HuH-7 (cell line): ENCODE measurements around the gene LRRC8B.

Experiments
- DNase-seq: peaks from one replicate; pipeline ENCODE4 v3.0.0; 2011; ENCODE audit warnings: low spot score

LRRC8B gene

DNA sequence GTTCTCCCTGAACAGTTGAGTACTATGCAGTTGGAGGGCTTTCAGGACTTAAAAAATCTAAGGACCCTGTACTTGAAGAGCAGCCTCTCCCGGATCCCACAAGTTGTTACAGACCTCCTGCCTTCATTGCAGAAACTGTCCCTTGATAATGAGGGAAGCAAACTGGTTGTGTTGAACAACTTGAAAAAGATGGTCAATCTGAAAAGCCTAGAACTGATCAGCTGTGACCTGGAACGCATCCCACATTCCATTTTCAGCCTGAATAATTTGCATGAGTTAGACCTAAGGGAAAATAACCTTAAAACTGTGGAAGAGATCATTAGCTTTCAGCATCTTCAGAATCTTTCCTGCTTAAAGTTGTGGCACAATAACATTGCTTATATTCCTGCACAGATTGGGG is 59.6 kb downstream of the LRRC8B start:
- no peak for DNase-seq

GRCh38 chr1:89584781-89585180 is 60.2 kb downstream of the LRRC8B start:
- DNase-seq: no peak

- peak; percentile 15 for DNase-seq
These were observed 63.1 kb downstream of the LRRC8B start for GRCh38 chr1:89587729-89588161.

DNA sequence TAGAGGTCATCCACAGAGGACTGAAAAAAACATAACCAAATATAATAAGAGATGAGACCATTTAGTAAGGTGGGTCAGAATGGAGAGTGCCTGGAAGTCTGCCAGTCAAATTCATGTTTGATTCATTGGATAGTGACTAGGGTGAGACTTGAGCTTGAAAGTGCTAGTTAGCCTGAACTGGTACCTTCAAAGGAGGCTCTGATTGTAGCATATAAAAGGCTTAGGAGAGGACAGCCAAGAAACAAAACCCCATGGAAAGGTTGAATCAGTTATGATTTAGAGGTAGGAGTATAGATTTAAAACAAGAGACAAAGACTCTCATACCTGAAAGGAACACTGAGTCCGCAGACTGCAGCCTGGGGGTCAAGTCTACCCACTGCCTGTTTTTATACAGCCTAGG is 63.9 kb downstream of the LRRC8B start:
- no peak for DNase-seq

DNA sequence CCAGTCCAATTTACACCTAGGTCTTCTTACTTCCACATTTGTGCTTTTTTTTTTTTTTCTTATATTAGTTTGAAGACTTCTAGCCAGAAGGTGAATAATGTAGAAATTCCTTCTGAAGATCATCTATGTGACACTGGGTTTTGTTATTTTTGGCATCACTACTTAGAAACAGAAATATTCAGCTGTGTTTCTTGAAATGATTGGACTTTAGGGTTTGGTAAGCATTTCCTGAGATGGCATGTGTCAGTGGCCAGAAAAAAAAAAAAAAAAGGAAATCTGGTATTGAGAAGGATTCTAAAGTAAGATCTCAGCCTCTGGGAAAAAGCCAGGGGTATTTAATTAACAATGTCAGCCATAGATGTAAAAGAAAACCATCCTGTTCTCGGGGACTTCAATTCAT is 64.9 kb downstream of the LRRC8B start:
- DNase-seq: no peak

- no peak for DNase-seq
These were observed 65.9 kb downstream of the LRRC8B start for GRCh38 chr1:89590341-89591080.

DNA sequence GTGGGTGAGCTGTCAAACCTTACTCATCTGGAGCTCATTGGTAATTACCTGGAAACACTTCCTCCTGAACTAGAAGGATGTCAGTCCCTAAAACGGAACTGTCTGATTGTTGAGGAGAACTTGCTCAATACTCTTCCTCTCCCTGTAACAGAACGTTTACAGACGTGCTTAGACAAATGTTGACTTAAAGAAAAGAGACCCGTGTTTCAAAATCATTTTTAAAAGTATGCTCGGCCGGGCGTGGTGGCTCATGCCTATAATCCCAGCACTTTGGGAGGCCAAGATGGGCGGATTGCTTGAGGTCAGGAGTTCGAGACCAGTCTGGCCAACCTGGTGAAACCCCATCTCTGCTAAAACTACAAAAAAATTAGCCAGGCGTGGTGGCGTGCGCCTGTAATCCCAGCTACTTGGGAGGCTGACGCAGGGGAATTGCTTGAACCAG is 68.3 kb downstream of the LRRC8B start:
- peak; percentile 22 for DNase-seq

GRCh38 chr1:89594096-89594740 is 69.6 kb downstream of the LRRC8B start:
- no peak for DNase-seq

DNA sequence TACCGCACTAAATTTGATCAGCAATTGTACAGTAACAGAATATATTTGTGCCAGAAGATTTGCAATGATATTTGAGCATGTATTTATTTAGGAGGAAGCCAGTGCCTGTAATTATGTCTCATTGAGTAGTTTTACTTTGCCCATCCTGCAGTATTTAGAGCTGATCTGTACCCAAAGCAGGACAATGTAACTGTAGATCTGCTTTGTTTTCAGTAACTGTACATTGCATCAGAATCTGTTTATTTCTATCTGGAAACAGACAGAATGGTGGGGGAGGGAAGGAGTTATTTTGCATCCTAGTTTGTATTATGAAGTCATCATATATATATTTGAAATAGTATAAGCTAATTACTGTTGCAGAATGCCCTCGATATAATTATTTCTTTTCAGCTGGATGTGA is 72.1 kb downstream of the LRRC8B start:
- DNase-seq: no peak

GRCh38 chr1:89598450-89599331 is 74.1 kb downstream of the LRRC8B start:
- peak; percentile 50 for DNase-seq

- DNase-seq: no peak
These were observed 74.7 kb downstream of the LRRC8B start for GRCh38 chr1:89599332-89599630.

- no peak for DNase-seq
These were observed 76.0 kb downstream of the LRRC8B start for GRCh38 chr1:89600451-89601224.

- DNase-seq: no peak
These were observed 78.3 kb downstream of the LRRC8B start for GRCh38 chr1:89602871-89603404.

DNA sequence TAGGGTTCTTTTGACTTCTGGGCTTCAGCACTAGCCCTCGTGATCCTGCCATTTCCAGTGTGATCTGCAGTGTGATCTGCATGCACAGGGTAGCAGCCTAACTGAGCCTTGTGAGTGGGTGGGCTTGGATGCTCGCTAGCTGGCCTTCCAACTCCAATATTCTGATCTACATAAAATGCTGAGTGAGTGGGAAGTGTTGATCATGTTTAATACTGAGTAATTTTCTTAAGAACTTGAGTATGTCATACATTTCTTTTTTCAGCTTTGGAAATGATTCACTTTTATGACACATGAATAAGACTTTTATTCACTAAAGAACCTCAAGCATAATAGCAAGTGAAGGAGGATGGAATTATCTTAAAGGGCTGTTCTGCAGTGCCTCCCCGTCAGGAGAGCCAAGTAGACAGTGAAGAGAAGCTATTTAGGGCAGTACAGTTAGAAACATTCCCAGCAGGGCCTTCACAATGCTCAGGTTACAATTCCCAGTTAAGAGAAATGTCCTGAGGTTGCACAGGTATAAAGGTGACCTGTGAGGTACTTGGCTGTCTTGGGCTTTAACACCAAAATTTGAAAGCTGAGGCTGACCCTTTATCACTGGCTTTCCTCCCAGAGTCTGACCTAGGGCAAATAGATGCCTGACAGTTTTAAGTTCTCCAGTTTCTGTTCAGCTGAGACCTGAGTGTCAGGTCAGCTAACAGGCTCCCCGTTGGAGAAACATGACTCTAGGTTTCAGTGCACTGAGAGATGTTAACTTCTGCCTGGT is 79.2 kb downstream of the LRRC8B start:
- no peak for DNase-seq

GRCh38 chr1:89604414-89604735 is 79.7 kb downstream of the LRRC8B start:
- no peak for DNase-seq

GRCh38 chr1:89605692-89606091 is 81.1 kb downstream of the LRRC8B start:
- DNase-seq: no peak

GRCh38 chr1:89606227-89606980 is 81.8 kb downstream of the LRRC8B start:
- no peak for DNase-seq

- DNase-seq: no peak
These were observed 82.5 kb downstream of the LRRC8B start for GRCh38 chr1:89607156-89607555.

GRCh38 chr1:89607586-89608318 is 83.1 kb downstream of the LRRC8B start:
- DNase-seq: no peak
